HG02973 (cell line): ENCODE results near the gene CLCN5.

Experiments used
- ATAC-seq: cut with Tn5 transposase; IDR thresholded peaks from one replicate; pipeline ENCODE4 v1.9.1; 2021; ENCODE audit warnings: moderate library complexity; ENCODE audit not compliant: unreplicated experiment

The CLCN5 gene

GRCh38 chrX:49932791-49933190 lies 10.4 kb downstream of the CLCN5 start:
- ATAC-seq: no peak

- no peak for ATAC-seq
These were observed 11.8 kb downstream of the CLCN5 start for GRCh38 chrX:49934148-49934547.

- no peak for ATAC-seq
These were observed 12.3 kb downstream of the CLCN5 start for GRCh38 chrX:49934729-49935128.

GRCh38 chrX:49947781-49948180 lies 25.4 kb downstream of the CLCN5 start:
- no peak for ATAC-seq

GRCh38 chrX:49949961-49950360 lies 27.6 kb downstream of the CLCN5 start:
- ATAC-seq: no peak

GRCh38 chrX:49951524-49952193 lies 29.3 kb downstream of the CLCN5 start:
- no peak for ATAC-seq

- ATAC-seq: no peak
These were observed 33.9 kb downstream of the CLCN5 start for GRCh38 chrX:49956313-49956712.

- peak; percentile 56 for ATAC-seq
These were observed 36.5 kb downstream of the CLCN5 start for GRCh38 chrX:49958727-49959485.

- ATAC-seq: no peak
These were observed 37.2 kb downstream of the CLCN5 start for GRCh38 chrX:49959602-49960001.

GRCh38 chrX:49960061-49960460 lies 37.7 kb downstream of the CLCN5 start:
- ATAC-seq: no peak

GRCh38 chrX:49970674-49971073 lies 48.3 kb downstream of the CLCN5 start:
- no peak for ATAC-seq

GRCh38 chrX:49972328-49972860 lies 50.0 kb downstream of the CLCN5 start:
- no peak for ATAC-seq

GRCh38 chrX:49976682-49977197 lies 54.3 kb downstream of the CLCN5 start:
- ATAC-seq: no peak

- no peak for ATAC-seq
These were observed 55.1 kb downstream of the CLCN5 start for GRCh38 chrX:49977319-49978090.

- no peak for ATAC-seq
These were observed 55.8 kb downstream of the CLCN5 start for GRCh38 chrX:49978176-49978575.

GRCh38 chrX:49986058-49986457 lies 63.7 kb downstream of the CLCN5 start:
- ATAC-seq: no peak

GRCh38 chrX:49987651-49988050 lies 65.3 kb downstream of the CLCN5 start:
- no peak for ATAC-seq

- no peak for ATAC-seq
These were observed 65.7 kb downstream of the CLCN5 start for GRCh38 chrX:49988143-49988542.

- no peak for ATAC-seq
These were observed 69.4 kb downstream of the CLCN5 start for GRCh38 chrX:49991758-49992157.

GRCh38 chrX:49992853-49993252 lies 70.5 kb downstream of the CLCN5 start:
- ATAC-seq: no peak

- no peak for ATAC-seq
These were observed 71.3 kb downstream of the CLCN5 start for GRCh38 chrX:49993661-49994060.
